SK-N-SH (cell line): ENCODE data around the gene VCAN. TPM values are rescaled to one million over a fixed set of nuclear protein-coding genes. Genes with fewer than 3 reads are reported as not detected.

Experiments used
- ELF1 ChIP-seq: IDR thresholded peaks from 2 replicates; pipeline ENCODE4 v1.4.0; 2012
- EP300 ChIP-seq, 2 experiments: IDR thresholded peaks; 2 replicates each; pipeline versions ENCODE4 v1.4.0 to v1.6.1; 2012; ENCODE audit warnings: borderline replicate concordance in 1 of 2, low read depth in 1 of 2, low read length in 1 of 2
- FOXM1 ChIP-seq: IDR thresholded peaks from 2 replicates; pipeline ENCODE4 v1.4.0; 2012; ENCODE audit warnings: low read depth, mild to moderate bottlenecking
- GABPA ChIP-seq: IDR thresholded peaks from 2 replicates; pipeline ENCODE4 v1.4.0; 2012; ENCODE audit warnings: low read depth, mild to moderate bottlenecking
- IRF3 ChIP-seq: fragments of 150-350 bp; IDR thresholded peaks from 2 replicates; pipeline ENCODE4 v1.6.1; 2016; ENCODE audit warnings: mild to moderate bottlenecking, low read depth, low read length
- JUND ChIP-seq: IDR thresholded peaks from 2 replicates; pipeline ENCODE4 v1.4.0; 2012
- MEF2A ChIP-seq: IDR thresholded peaks from 2 replicates; pipeline ENCODE4 v1.4.0; 2012; ENCODE audit warnings: low read depth, borderline replicate concordance
- MXI1 ChIP-seq: IDR thresholded peaks from 2 replicates; pipeline ENCODE4 v1.6.1; 2012; ENCODE audit warnings: mild to moderate bottlenecking, low read depth, low read length, improper control_type of control experiment
- NFIC ChIP-seq: IDR thresholded peaks from 2 replicates; pipeline ENCODE4 v1.4.0; 2012; ENCODE audit warnings: borderline replicate concordance
- NRF1 ChIP-seq: IDR thresholded peaks from 2 replicates; pipeline ENCODE4 v1.6.1; 2012; ENCODE audit warnings: low read depth, mild to moderate bottlenecking, low read length
- POLR2AphosphoS5 ChIP-seq: IDR thresholded peaks from 2 replicates; pipeline ENCODE4 v1.6.1; 2012; ENCODE audit warnings: low read depth, low read length
- RAD21 ChIP-seq: IDR thresholded peaks from 2 replicates; pipeline ENCODE4 v1.6.1; 2012; ENCODE audit warnings: mild to moderate bottlenecking, low read length
- RCOR1 ChIP-seq: fragments of 150-350 bp; IDR thresholded peaks from 2 replicates; pipeline ENCODE4 v1.6.1; 2017; ENCODE audit warnings: antibody characterized with exemption, low read length
- REST ChIP-seq: IDR thresholded peaks from 2 replicates; pipeline ENCODE4 v1.6.1; 2012; ENCODE audit warnings: mild to moderate bottlenecking, low read depth, low read length, moderate library complexity
- RFX5 ChIP-seq: IDR thresholded peaks from 2 replicates; pipeline ENCODE4 v1.6.1; 2012; ENCODE audit warnings: mild to moderate bottlenecking, improper control_type of control experiment, low read length
- SIN3A ChIP-seq: IDR thresholded peaks from 2 replicates; pipeline ENCODE4 v1.6.1; 2012; ENCODE audit warnings: low read depth, mild to moderate bottlenecking, low read length, moderate library complexity, borderline replicate concordance
- SMC3 ChIP-seq: IDR thresholded peaks from 2 replicates; pipeline ENCODE4 v1.6.1; 2012; ENCODE audit warnings: low read depth, low read length, improper control_type of control experiment
- TCF12 ChIP-seq: IDR thresholded peaks from 2 replicates; pipeline ENCODE4 v1.4.0; 2012
- TEAD4 ChIP-seq: IDR thresholded peaks from 2 replicates; pipeline ENCODE4 v1.4.0; 2012; ENCODE audit warnings: mild to moderate bottlenecking, borderline replicate concordance; ENCODE audit not compliant: insufficient read depth
- YY1 ChIP-seq: IDR thresholded peaks from 2 replicates; pipeline ENCODE4 v1.4.0; 2012; ENCODE audit warnings: low read depth, mild to moderate bottlenecking
- polyA plus RNA-seq, 3 experiments: library from polyadenylated mRNA; depleted of rRNA; stranded (reverse); fragments of >200 nt; gene quantifications; 2 replicates each; pipeline ENCODE4 v1.2.3, GENCODE V29; 2012
- TF ChIP-seq, protein P1 (sequence below): IDR thresholded peaks from 2 replicates; pipeline ENCODE4 v1.4.0; 2012; ENCODE audit warnings: low read depth, borderline replicate concordance

The VCAN gene
- polyA plus RNA-seq, 1 of the 3 experiments (the other 2 are of a cell fraction), result 142 TPM

DNA sequence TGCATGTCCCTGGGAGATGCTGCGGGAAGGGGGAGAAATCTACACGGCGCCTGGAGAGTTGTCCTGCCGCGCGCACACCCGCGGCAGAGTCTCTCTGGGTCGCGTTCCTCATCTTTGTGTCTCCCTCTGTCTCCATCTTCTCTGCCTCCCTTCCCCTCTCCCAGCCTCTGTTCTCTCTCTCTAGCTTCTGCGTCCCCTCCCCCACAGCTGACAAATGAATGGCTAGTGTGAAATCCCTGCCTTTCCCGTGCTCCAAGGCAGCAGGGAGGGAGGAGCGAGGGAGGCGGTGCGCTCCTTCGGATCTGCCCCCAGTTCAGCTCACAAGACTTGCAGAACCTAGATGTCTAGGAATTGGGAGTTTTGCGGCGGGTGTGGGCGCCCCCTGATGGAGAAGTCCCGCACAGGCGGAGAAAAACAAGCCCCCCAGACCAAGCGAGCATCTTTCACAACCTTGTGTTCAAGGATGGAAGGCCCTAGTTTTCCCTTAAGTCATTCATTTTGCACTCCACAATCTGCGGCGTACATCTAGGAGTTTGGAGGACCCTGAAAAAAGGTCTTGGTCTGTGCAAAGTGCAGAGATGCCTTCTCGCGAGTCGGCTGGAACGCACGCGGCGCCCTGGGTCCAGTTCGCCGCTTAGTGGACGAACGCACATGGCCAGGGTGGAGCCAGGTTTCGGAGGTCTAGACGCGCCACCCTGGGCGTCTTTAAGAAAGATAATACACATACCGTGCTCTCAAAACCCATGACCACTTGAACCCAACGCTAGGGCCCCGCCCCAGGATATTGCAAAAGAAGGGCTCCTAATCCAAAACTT, 2.0 kb downstream of the VCAN start (continued):
- TF ChIP-seq RCOR1, result peak; percentile 33; the same call in 1 of the 2 replicates
- TF ChIP-seq NRF1, result no peak
- TF ChIP-seq MEF2A, result no peak
- no peak for TF ChIP-seq IRF3
- TF ChIP-seq, protein P1, sequence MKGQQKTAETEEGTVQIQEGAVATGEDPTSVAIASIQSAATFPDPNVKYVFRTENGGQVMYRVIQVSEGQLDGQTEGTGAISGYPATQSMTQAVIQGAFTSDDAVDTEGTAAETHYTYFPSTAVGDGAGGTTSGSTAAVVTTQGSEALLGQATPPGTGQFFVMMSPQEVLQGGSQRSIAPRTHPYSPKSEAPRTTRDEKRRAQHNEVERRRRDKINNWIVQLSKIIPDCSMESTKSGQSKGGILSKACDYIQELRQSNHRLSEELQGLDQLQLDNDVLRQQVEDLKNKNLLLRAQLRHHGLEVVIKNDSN, result no peak
- no peak for TF ChIP-seq ELF1
- TF ChIP-seq SMC3, result peak; percentile 64
- TF ChIP-seq YY1, result no peak; the same call in 1 of the 2 replicates
- 0 out of 2 replicates have a peak, but pooled peaks have one; percentile 23 for TF ChIP-seq NFIC
- 0 out of 2 replicates have a peak, but pooled peaks have one; percentile 16 for TF ChIP-seq GABPA
- TF ChIP-seq TCF12, result peak; percentile 59
- peak; percentile 91; the same call in 1 of the 2 replicates for TF ChIP-seq SIN3A
- peak; percentile 24; the same call in 1 of the 2 replicates for TF ChIP-seq JUND
- peak; percentile 86 for TF ChIP-seq RAD21
- TF ChIP-seq EP300 (IDR thresholded peaks at IDR 0.05; ENCODE audit: borderline replicate concordance in 1 of 2, low read depth in 1 of 2, low read length in 1 of 2), result peak in 1 of 2 experiments; percentile 28; a peak in 1 of 4 replicates
- TF ChIP-seq RFX5, result 0 out of 2 replicates have a peak, but pooled peaks have one; percentile 15
- TF ChIP-seq MXI1, result peak; percentile 68
- TF ChIP-seq REST, result peak; percentile 51; the same call in 1 of the 2 replicates
- 0 out of 2 replicates have a peak, but pooled peaks have one; percentile 4 for TF ChIP-seq FOXM1
- peak; percentile 79 for TF ChIP-seq POLR2AphosphoS5
- 0 out of 2 replicates have a peak, but pooled peaks have one; percentile 8 for TF ChIP-seq TEAD4
- TF ChIP-seq, all 33 proteins: peak for 20
